GM23338 (cell line): ENCODE data around the gene LEAP2. TPM values are rescaled to one million over a fixed set of nuclear protein-coding genes. Genes with fewer than 3 reads are reported as not detected.

Source experiments
- polyA plus RNA-seq: library from polyadenylated mRNA; unstranded; fragments of >200 nt; fragmentation: Nextera tagmentation; extraction: Ambion mirVana; gene quantifications from 2 replicates; pipeline ENCODE4 v1.2.1, GENCODE V29; 2016
- small RNA-seq: library from RNA; depleted of rRNA; stranded (forward); fragments of <200 nt; gene quantifications from one replicate; pipeline ENCODE3, GENCODE V24; 2014; ENCODE audit warnings: low replicate concordance
- total RNA-seq: library from RNA; depleted of rRNA; stranded (reverse); fragments of >200 nt; shearing (Covaris generic); gene quantifications from 2 replicates; pipeline ENCODE4 v1.2.3, GENCODE V29; 2014; rRNA removed

LEAP2 gene
- total and polyA plus RNA-seq, 2 experiments from 2014 or later = 1.5 to 1.8 TPM

Small RNAs within 50 kb of the gene (small RNA-seq; reads per million reads assigned to genes)
- not detected for gene RNA5SP192

Other genes with a start within 250 kb of the LEAP2 start
- not detected in 2 replicates for gene IL13, start 215.5 kb upstream of the LEAP2 start, total RNA-seq
- gene IL13, start 215.5 kb upstream of the LEAP2 start, polyA plus RNA-seq = not detected in 2 replicates
- gene IL4, start 199.7 kb upstream of the LEAP2 start, total RNA-seq = not detected in 2 replicates
- not detected in 2 replicates for gene IL4, start 199.7 kb upstream of the LEAP2 start, polyA plus RNA-seq
- gene KIF3A, start 136.1 kb upstream of the LEAP2 start, total RNA-seq = 10.5 and 11.2 TPM in 2 replicates
- gene KIF3A, start 136.1 kb upstream of the LEAP2 start, polyA plus RNA-seq = 15.4 and 19.7 TPM in 2 replicates
- 0.74 and 2.5 TPM in 2 replicates for gene CCNI2, start 126.2 kb upstream of the LEAP2 start, total RNA-seq
- gene CCNI2, start 126.2 kb upstream of the LEAP2 start, polyA plus RNA-seq = 0.55 and 1.1 TPM in 2 replicates
- 37.2 and 45.0 TPM in 2 replicates for gene SEPTIN8, start 96.4 kb upstream of the LEAP2 start, total RNA-seq
- 8.7 and 8.8 TPM in 2 replicates for gene SEPTIN8, start 96.4 kb upstream of the LEAP2 start, polyA plus RNA-seq
- gene SOWAHA, start 60.4 kb upstream of the LEAP2 start, total RNA-seq = 0.52 and 0.93 TPM in 2 replicates
- gene SOWAHA, start 60.4 kb upstream of the LEAP2 start, polyA plus RNA-seq = 0.18 TPM in 1 of 2 replicates, not detected in the other
- 4.3 and 5.4 TPM in 2 replicates for gene SHROOM1, start 43.0 kb upstream of the LEAP2 start, total RNA-seq
- gene SHROOM1, start 43.0 kb upstream of the LEAP2 start, polyA plus RNA-seq = 2.5 and 2.6 TPM in 2 replicates
- 0.14 and 0.66 TPM in 2 replicates for gene GDF9, start 7.2 kb upstream of the LEAP2 start, total RNA-seq
- 0.11 and 0.37 TPM in 2 replicates for gene GDF9, start 7.2 kb upstream of the LEAP2 start, polyA plus RNA-seq
- 104 and 115 TPM in 2 replicates for gene UQCRQ, start 7.0 kb upstream of the LEAP2 start, total RNA-seq
- gene UQCRQ, start 7.0 kb upstream of the LEAP2 start, polyA plus RNA-seq = 1,308 and 1,495 TPM in 2 replicates
- gene AFF4, start 90.0 kb downstream of the LEAP2 start, total RNA-seq = 46.3 and 50.9 TPM in 2 replicates
- gene AFF4, start 90.0 kb downstream of the LEAP2 start, polyA plus RNA-seq = 25.2 and 31.3 TPM in 2 replicates
- gene ZCCHC10, start 152.9 kb downstream of the LEAP2 start, total RNA-seq = 25.3 and 29.2 TPM in 2 replicates
- gene ZCCHC10, start 152.9 kb downstream of the LEAP2 start, polyA plus RNA-seq = 86.0 and 90.1 TPM in 2 replicates
- 340 and 371 TPM in 2 replicates for gene HSPA4, start 178.3 kb downstream of the LEAP2 start, total RNA-seq
- gene HSPA4, start 178.3 kb downstream of the LEAP2 start, polyA plus RNA-seq = 288 and 343 TPM in 2 replicates